GM21515 (cell line): Measurements from ENCODE around the gene GORAB.

Experiments used
- ATAC-seq: cut with Tn5 transposase; IDR thresholded peaks from one replicate; pipeline ENCODE4 v1.9.1; 2021; ENCODE audit not compliant: unreplicated experiment

Gene GORAB

DNA sequence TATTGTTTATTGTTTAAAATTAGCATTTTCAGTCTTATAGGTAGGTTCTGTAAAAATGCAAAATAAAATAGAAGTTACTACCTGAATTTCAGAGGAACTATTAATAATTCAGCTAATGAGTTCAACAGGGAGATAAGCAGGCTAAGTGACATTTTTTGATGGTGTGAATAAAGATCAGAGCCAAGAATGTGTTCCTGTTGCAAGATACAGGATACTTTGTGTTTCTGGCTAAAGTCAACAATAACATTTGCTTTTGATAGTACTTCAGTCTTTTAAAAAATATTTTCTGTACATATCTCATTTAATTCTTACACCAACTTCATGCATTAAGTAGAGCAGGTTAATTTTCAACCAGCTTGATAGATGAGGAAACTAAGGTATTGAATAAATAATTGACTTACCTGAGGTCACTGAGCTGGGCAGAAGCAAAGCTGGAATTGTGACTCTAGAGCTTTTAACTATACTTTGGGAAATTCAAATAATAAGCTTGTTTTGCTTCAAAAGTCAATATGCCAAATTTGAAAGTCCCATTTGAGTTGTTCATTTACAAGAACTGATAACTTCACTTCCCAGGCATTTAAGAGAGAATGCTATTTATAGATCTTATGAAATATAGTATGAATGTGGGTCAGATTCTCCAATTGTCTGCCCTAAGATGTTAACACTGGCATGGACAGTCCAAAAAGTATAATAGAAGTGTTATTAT is 6.0 kb downstream of the GORAB start:
- ATAC-seq, result no peak

DNA sequence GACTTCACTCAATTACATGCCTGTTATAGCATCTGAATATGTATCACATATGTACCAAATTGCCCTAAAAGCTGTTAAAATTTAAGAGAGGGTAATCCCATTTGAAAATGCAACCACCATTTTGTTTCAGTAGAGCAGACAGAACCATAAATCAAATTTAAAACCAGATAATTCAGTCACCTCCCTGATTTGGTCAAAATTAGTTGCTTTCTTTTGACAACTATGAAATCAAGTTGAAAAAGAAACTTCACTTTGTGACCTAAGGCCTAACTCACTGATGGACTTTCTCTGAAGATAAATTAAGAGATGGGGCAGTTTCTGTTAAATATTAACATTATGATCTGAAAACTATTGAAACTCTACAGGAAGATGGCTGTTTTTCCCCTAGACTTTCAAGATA is 6.7 kb downstream of the GORAB start:
- no peak for ATAC-seq

DNA sequence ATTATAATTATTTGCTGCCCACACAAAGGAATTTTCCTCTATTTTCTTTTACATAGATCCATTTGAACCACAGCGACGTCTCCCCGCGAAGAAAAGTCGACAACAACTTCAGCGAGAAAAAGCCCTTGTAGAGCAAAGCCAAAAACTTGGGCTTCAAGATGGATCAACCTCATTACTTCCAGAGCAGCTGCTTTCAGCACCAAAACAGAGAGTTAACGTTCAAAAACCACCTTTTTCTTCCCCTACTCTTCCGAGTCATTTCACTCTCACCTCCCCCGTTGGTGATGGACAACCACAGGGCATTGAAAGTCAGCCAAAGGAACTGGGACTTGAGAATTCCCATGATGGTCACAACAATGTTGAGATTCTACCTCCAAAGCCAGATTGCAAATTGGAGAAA is 7.2 kb downstream of the GORAB start:
- no peak for ATAC-seq

DNA sequence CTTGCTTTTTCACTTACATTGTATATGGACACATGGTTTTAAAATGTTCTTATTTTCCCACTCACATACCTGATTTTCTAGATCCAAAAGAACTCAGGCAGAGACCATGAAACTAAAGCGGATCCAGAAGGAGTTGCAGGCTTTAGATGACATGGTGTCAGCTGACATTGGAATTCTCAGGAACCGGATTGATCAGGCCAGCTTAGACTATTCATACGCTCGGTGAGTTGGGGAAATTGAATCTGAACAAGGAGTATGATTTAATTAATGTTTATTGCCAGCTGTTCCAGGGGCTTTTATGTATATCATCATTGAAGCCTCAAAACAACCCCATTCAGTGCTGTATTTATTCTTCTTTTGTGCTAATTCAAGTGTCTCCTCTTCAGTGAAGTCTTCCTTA is 12.7 kb downstream of the GORAB start:
- no peak for ATAC-seq

DNA sequence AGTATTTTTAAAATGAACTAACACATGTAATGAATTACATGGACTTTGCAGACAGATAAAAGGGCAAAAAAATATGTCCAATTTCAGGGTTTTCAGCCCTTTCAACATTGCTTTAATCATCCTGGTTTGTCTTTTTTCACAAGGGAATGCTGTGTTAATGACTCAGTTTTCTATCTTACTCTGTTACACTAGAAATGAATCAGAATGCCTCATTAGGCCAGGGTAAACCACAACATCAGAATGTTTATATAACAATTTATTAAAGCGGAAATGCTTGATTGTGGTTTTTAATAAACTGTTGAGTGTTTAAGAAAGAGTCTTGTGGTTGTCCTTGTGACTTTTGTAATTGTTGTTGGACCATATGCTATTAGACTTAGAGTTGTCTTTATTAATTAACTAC is 13.5 kb downstream of the GORAB start:
- ATAC-seq, result no peak

DNA sequence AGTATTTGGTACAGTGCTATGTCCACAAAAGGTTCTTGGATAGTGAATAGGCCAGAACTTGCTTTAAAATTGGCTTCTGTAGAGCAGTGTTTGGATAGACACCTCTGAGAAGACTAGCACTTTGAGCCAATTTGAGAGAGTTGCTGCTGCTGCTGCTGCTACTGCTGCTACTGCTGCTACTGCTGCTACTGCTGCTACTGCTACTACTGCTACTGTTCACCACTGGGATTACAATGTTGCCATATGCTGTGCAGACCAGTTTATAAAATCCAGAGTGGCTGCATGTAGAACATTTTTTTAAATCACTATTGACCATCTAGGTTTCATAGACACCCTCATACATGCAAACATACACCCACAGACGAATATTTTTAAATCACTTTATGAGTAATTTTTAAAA is 15.3 kb downstream of the GORAB start:
- no peak for ATAC-seq

DNA sequence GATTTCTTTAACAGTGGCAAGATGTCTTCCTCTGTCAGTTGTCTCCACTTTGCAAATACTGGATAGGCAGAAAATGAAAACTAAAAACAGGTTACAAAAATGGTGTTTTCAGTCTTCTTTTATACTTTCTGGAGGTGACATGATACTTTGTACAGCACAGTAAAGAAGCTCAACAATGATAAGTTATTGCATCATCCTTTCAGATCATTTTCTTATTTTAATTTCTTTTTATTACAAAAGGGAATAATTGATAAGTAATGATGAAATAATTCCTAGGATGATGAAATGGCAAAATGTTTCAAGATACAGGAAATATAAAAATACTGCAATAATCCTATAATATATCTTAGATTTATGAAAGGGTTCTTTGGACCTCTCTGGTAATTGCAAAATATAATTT is 16.5 kb downstream of the GORAB start:
- no peak for ATAC-seq

DNA sequence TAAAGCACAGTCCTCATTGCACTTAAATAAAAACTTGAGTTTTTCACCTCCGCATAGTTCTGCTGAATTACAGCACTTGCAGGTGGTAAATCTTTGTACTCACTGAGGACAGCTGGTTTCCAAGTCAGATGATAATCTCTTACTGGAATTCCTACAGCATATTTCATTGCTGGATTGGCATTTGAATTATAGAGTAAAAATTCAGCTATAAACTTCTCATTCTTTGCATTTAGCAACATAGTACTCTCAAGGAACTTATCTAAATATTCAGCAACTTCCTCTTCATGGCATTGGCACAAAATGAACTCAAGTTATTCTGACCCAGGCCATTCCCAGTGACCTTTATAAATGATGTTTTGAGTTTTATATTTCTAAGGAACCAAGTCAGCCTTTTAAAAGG is 23.4 kb downstream of the GORAB start:
- ATAC-seq, result no peak

DNA sequence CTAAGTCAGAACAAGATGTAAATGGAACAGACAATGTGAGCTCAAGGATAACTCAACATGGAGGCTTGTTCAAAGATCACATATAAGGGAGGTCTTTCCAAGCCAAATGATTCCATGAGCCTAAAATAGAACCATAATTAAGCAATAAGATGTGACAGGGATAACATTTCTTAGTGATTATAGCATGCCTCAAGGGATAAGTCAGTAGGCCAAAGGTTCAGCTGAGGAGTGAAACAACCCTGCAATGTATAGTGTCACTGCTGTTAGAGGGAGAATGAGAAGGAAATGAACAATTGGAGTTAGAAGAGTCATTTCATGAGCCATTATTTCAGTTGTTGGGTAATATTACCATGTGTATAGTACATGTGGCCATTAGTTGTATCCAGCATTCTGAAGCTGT is 25.0 kb downstream of the GORAB start:
- ATAC-seq, result no peak

DNA sequence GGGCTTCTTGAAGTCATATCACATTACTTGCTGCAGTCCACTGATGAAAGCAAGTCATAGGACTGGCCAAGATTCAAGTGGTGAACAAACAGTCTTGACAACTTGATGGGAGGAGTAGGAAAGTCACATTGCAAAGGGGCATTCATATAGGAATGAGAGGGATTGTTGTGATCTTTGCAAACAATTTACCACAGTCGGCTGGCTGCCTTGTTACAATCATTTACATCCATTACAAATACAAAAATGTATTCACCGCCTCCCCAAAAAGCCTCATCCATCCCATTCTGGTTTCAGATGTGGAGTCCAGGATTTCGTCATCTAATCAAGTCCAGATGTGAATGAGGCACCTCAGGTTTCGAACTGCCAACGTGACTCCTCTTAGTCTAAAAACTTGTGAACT is 26.8 kb downstream of the GORAB start:
- no peak for ATAC-seq

DNA sequence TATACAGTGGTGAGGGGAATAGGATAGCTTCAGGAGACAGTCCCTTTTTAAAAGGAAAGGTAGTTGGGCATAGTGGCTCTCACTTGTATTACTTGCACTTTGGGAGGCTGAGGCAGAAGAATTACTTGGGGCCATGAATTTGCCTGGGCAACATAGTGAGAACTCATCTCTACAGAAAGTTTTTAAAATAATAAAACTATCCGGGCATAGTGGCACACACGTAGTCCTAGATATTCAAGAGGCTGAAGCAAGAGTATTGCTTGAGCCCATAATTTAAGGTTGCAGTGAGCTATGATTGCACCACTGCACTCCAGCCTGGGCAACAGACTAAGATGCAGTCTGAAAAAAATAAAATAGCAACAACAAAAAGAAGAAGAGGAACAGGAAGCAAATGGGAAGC is 27.2 kb downstream of the GORAB start:
- no peak for ATAC-seq

DNA sequence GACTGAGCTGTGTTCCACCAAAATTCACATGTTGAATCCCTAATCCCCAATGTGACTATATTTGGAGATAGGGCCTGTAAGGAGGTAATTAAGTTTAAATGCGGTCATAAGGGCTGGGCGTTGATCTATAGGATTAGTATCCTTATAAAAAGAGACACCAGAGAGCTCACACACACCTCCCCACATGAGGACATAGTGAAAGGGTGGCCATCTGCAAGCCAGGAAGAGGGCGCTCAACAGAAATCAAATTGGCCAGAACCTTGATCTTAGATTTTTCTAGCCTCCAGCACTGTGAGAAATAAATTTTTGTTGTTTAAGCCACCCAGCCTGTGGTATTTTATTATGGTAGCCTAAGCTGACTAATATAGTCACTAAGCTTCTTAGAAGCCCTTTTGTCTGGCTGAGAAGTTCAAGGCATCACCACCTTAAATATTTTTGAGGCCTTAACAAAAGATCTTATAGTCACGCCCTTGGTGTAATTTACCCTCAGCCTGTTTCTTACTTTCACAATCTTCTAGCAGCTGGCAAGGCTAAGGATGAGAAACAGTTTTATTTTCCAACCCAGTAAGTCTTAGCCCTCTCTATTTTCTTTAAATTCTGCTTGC is 28.8 kb downstream of the GORAB start:
- no peak for ATAC-seq

DNA sequence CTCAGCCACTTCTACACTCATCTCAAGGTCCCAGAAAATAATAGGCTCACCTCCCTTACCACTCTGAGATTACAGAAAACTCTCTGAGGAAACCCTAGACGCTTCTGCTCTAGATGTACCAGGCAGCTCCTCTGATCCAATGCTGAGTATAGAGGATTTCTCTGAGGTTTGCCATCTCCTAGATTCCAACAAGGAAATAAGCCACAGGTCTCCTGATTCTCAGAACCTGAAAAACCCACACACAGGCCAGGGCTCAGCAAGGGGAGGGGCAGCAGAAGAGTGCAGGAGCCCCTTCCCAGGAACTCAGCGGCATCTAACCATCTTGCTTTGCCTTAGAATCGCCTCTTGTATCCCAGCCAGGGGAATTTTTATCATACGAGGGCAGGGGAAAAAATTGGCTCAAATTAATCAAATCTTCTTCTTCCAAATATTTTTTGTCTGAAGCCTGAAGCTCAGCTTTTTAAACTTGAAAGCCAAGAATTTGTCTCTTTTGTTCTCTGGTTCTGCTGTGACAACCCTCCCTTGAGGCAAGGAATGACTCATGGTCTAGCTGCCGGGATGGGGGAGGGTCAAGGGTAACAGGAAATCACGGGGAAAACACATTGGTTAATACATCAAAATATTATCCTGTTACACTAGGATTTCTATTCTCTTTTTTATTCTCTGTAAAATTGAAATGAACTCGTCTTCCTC is 30.8 kb downstream of the GORAB start:
- no peak for ATAC-seq

DNA sequence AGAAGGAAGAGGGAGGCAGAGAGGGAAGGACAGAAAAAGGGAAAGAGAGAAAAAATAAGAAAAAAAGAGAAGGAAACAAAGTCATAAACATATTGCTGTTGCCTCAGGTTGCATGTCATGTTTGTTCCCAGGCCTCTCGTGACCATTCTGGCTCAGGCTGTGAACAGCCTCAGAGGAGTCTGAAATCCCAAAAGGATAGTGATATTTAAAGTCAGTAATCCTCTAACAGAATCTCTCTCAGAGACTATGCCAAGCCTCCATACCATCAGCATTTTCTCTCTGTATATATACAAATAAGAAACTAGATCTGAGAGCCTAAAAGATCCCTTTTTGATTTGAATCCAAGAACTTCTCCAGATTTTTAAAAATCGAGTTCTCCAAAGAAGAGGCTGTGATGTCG is 35.2 kb downstream of the GORAB start:
- no peak for ATAC-seq

DNA sequence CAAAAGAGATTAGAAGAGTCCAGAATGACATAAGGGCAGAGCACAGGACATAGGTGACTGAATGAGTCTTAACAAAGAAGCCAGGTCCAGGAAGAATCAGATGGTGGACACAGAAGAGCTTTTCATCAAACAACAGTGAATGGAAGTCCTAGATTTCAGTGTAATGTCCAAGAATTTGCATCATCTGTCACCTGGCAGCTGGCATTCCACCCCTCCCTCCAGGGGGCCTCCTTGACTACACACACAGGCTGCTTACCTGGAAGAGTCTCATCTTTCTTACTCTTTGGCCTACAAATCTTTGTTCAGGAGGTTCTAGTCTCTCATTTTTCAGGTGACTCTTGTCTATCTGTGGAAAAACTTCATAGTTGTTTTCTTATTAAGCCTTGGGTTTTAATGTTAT is 36.2 kb downstream of the GORAB start:
- no peak for ATAC-seq

DNA sequence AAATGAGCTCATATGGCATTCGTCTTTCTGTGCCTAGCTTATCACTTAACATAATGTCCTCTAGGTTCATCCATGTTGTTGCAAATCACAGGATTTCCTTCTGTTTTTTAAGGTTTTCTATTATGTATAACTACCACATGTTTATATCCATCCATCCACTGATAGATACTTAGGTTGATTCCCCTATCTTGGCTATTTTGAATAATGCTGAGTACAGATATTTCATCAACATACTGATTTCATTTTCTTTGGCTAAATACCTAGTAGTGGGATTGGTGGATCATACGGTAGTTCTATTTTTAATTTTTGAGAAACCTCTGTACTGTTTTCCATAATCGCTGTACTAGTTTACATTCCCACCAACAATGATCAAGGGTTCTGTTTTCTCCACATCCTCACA is 45.0 kb downstream of the GORAB start:
- no peak for ATAC-seq

DNA sequence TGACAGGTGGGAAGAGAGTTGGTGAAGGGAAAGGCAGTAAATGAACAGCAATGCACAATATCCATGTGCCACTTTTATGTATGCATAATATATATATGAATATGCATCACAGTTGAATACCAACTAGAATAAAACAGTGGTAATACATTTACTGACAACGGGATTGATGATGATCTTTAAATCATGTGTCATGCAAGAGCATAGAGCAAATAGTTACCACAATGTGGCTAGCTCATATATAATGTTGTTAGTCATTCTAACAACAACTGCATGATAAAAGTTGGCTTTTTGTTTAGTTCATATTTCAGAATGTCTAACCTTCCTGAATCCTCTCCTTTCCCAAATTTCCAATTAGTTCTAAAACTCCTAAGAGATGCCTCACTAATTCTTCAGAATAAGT is 46.4 kb downstream of the GORAB start:
- no peak for ATAC-seq

DNA sequence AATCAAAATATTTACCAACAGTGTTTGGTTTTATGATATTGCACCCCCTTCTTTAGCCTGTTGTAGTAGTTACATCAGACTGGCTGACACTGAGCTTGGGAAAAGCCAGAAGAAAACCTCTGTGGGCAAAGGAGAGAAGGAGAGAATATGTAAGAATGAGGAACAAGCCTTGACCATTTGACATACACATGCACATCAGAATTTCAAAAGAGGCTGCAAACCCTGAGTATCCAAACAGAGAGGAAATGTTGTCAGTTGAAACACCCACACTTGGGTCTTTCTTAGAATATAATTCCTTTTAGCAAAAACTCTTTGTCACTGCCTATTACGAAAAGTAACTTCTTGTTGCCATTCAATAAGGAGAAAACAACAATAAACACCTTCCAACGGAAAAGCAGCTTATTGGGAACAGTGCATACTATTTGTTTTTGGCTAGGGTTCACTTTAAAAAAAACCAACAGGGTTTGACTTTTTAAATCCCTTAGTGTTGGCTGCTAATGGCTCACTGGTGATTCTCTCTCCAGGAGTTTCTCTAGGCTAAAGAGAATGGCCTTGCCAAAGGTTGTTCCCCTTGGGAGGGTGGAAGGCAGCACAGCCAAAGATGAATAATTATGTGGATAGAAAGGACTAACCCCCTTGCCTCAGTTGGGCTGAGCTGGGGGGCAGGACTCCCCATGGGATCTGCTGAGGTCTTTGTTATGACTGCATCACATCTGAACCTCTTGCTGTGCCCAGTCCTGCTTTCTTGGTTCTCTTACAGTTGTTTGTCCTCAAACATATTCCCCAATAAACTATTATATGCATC is 48.9 kb downstream of the GORAB start:
- ATAC-seq, result no peak

DNA sequence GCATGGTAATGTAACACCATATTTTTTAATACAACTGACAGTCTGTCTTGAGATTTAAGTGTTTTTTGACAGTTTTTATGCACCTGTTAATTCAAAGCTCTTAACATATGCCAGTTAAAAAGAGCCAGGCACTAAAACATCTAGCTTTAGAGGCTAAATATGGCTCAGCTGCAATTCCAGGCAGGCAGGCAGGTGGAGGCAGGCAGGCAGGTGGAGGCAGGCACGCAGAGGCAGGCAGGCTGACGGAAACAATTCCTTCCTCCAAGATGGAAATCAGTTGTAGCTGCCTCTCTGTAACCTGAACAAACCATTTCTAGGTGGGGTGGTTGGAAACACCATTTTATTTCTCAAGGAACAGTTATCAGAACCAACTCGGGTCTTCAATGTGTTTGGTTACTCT is 51.2 kb downstream of the GORAB start:
- no peak for ATAC-seq

DNA sequence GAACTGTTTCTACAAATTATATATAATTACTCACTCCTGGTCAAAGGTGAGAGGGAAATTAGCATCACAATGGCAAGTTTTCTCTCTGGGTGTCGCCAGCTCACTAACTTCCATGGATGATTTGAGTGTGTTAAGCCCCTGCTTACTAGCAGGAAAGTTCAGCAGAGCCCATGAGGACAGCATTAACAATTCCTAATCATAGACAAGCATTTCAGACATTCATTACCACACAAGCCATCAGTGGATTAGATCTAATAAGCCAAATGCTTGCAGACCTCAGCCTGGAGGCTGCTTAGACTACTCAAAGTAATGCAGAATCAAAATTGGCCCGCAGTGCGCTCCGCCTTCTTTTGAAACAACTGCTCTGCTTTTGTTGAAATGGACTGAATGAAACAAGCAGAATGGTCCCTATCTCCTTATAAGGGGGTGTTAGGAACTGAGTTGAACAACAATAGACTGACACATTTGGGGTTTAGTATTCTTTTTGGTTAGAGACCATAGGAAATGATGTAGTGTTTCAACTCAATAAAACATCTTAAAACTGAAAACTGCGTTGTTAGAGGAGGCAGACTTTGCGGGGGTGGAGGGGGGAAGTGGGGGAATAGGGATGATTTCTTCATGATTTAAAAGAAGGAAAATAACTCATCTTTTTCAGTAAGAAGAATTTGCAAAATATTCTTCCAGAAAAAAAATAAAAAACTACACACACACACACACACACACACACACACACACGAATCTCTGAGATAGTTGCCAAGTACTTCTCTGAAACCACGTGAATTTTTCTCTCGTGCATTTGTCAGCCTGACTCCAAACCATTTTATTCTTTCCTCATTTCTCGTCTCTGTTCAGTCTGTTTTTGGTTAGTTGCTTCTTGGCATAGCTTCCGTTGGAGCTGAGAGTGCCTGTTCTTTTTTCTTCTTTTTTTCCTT is 54.6 kb downstream of the GORAB start:
- no peak for ATAC-seq

DNA sequence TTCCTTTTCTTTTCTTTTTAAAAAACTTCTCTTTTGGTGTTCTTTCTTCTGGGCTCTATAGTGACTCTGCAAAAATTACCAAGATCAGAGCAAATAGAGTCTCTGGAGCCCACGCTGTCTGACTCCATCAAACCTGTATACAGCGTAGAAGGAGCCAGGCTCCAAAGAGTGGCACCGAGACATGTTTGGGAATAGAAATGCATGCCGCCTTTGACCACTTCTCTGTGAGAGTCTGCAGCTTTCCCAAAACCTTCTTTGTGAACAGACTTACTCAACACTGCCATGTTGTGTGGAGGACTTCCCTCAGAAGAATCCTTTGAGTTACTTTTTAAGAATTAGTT is 55.3 kb downstream of the GORAB start:
- no peak for ATAC-seq
